ENCODE data around the gene STUM.

STUM gene

GRCh38 chr1:226545836-226546596 is 2.5 kb upstream of the STUM start:
- H3K4me3 ChIP-seq (ENCODE audit: low read depth, low read length) = no peak overlapping the region
- no peak for TF ChIP-seq CTCF (IDR thresholded peaks at IDR 0.05; ENCODE audit: borderline replicate concordance, insufficient read depth, low read depth, low read length)

- no peak for TF ChIP-seq CTCF (IDR thresholded peaks at IDR 0.05; ENCODE audit: borderline replicate concordance, insufficient read depth, low read depth, low read length)
- no peak overlapping the region for H3K4me3 ChIP-seq (ENCODE audit: low read depth, low read length)
Measured at GRCh38 chr1:226546926-226547325, 1.6 kb upstream of the STUM start.

- peak; percentile 93 for TF ChIP-seq CTCF (IDR thresholded peaks at IDR 0.05; ENCODE audit: borderline replicate concordance, insufficient read depth, low read depth, low read length)
- no peak overlapping the region for H3K4me3 ChIP-seq (ENCODE audit: low read depth, low read length)
Measured at GRCh38 chr1:226547754-226548191, 791 bp upstream of the STUM start.

- TF ChIP-seq CTCF (IDR thresholded peaks at IDR 0.05; ENCODE audit: borderline replicate concordance, insufficient read depth, low read depth, low read length) = no peak
- H3K4me3 ChIP-seq (ENCODE audit: low read depth, low read length) = peak overlapping the region; percentile 16
Measured at GRCh38 chr1:226549094-226549936, 751 bp downstream of the STUM start.

- 0 out of 2 replicates have a peak, but pooled peaks have one; percentile 6 for TF ChIP-seq CTCF (IDR thresholded peaks at IDR 0.05; ENCODE audit: borderline replicate concordance, insufficient read depth, low read depth, low read length)
- no peak overlapping the region for H3K4me3 ChIP-seq (ENCODE audit: low read depth, low read length)
Measured at GRCh38 chr1:226549937-226550671, 1.5 kb downstream of the STUM start.

- no peak for TF ChIP-seq CTCF (IDR thresholded peaks at IDR 0.05; ENCODE audit: borderline replicate concordance, insufficient read depth, low read depth, low read length)
- no peak overlapping the region for H3K4me3 ChIP-seq (ENCODE audit: low read depth, low read length)
Measured at GRCh38 chr1:226550672-226551041, 2.1 kb downstream of the STUM start.

Measured in GM12875 (cell line).